ENCODE measurements around the gene BSDC1. TPM values are rescaled to one million over a fixed set of nuclear protein-coding genes. Genes with fewer than 3 reads are reported as not detected.
"Not testable (repeated sequence)": the region's sequence is repeated elsewhere in the genome, so short reads cannot be mapped to it uniquely, and the experiment has no call there.

Gene BSDC1
- total RNA-seq, 1 experiment from 2014 or later: 33.2 TPM

DNA sequence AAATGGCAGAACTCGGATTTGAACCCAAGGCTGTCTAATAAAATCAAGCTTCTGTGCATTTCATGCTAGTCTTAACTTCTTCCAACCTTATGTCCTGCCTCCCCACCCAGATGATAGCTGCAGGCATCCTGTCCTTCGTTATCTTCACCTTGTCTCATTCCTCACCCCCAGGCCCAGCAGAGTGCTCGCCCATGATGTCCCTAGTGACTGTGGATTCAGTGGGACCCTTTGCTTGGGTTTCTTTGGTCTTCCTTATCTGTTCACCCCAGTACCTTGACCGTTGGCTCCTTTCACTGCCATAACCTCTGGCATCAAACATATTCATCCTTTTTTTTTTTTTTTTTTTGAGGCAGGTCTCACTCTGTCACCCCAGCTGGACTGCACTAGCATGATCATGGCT is 5.6 kb upstream of the BSDC1 start:
- no peak overlapping the region for H3K4me3 ChIP-seq (ENCODE audit: low read depth, low read length)
- TF ChIP-seq, protein P1, sequence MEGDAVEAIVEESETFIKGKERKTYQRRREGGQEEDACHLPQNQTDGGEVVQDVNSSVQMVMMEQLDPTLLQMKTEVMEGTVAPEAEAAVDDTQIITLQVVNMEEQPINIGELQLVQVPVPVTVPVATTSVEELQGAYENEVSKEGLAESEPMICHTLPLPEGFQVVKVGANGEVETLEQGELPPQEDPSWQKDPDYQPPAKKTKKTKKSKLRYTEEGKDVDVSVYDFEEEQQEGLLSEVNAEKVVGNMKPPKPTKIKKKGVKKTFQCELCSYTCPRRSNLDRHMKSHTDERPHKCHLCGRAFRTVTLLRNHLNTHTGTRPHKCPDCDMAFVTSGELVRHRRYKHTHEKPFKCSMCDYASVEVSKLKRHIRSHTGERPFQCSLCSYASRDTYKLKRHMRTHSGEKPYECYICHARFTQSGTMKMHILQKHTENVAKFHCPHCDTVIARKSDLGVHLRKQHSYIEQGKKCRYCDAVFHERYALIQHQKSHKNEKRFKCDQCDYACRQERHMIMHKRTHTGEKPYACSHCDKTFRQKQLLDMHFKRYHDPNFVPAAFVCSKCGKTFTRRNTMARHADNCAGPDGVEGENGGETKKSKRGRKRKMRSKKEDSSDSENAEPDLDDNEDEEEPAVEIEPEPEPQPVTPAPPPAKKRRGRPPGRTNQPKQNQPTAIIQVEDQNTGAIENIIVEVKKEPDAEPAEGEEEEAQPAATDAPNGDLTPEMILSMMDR (IDR thresholded peaks at IDR 0.05; ENCODE audit: insufficient read depth in 1 of 2, low read depth in 1 of 2, low read length in 1 of 2, severe bottlenecking in 1 of 2, unreplicated experiment in 1 of 2): no peak
- Mint-ChIP-seq H3K27me3 (ENCODE audit: insufficient read depth, unreplicated experiment) (no peaks in the 10 kb centered on the region), H3K36me3 (ENCODE audit: insufficient read depth, unreplicated experiment) (peaks cover 5% of the 10 kb centered on the region), H3K27ac (ENCODE audit: unreplicated experiment) (no peak overlapping the region), H3K4me1 (ENCODE audit: low read depth, unreplicated experiment) (no peaks in the 10 kb centered on the region), H3K9me3 (ENCODE audit: unreplicated experiment) (no peaks in the 10 kb centered on the region), H3K4me3 (ENCODE audit: unreplicated experiment) (no peak overlapping the region)
- H3K4me1 ChIP-seq: no peaks in the 10 kb centered on the region
- no TSS peak for BruUV-seq (replicated peaks)
- ChIA-PET CTCF (interaction anchor here (0.6 to 1.2 kb wide), 2 partner anchors 46 to 48 kb away, joined by 4 read pairs; no protein-coding TSS in a partner anchor), POLR2A (no interaction called here)
- H3K9me3 ChIP-seq: no peaks in the 10 kb centered on the region
- DNase-seq: no peak
- no peaks in the 10 kb centered on the region for H3K36me3 ChIP-seq (ENCODE audit: control insufficient read depth, insufficient read depth, low read length)
- H3K27me3 ChIP-seq (replicated peaks; ENCODE audit: control insufficient read depth, insufficient read depth, low read length): no peaks in the 10 kb centered on the region
- intact Hi-C loops (cut with micrococcal nuclease; ENCODE audit: unreplicated experiment): loop anchor here (2.0 to 10.0 kb wide), 2 partner anchors 49 to 375 kb away; no protein-coding TSS in a partner anchor

DNA sequence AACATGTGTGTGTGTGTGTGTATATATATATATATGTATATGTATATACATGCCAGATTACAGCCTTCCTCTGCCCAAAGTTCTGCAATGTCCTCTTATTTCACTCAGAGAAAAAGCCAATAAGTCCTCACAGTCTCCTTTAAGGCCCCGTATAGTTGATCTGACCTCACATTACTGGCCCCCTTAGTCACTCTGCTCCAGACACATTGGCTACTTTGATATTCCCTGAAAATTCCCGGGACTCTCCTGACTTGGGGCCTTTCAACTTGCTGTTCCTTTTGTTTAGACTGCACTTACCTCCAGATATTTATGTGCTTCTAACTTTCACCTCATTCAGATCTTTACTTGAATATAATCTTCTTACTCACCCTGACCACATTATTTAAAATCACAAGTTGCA is 4.2 kb upstream of the BSDC1 start:
- Histone ChIP-seq H3K36me3 (ENCODE audit: control insufficient read depth, insufficient read depth, low read length) (no peaks in the 10 kb centered on the region), H3K4me1 (no peaks in the 10 kb centered on the region), H3K9me3 (no peaks in the 10 kb centered on the region), H3K4me3 (ENCODE audit: low read depth, low read length) (no peak overlapping the region), H3K27me3 (replicated peaks; ENCODE audit: control insufficient read depth, insufficient read depth, low read length) (no peaks in the 10 kb centered on the region)
- Mint-ChIP-seq H3K9me3 (ENCODE audit: unreplicated experiment) (no peaks in the 10 kb centered on the region), H3K27ac (ENCODE audit: unreplicated experiment) (no peak overlapping the region), H3K27me3 (ENCODE audit: insufficient read depth, unreplicated experiment) (no peaks in the 10 kb centered on the region), H3K4me3 (ENCODE audit: unreplicated experiment) (no peak overlapping the region), H3K36me3 (ENCODE audit: insufficient read depth, unreplicated experiment) (peaks cover 15% of the 10 kb centered on the region), H3K4me1 (ENCODE audit: low read depth, unreplicated experiment) (no peaks in the 10 kb centered on the region)
- intact Hi-C loops (cut with micrococcal nuclease; ENCODE audit: unreplicated experiment): no loop called here
- no peak for DNase-seq
- ChIA-PET CTCF (interaction anchor here (0.6 to 1.2 kb wide), 2 partner anchors 47 to 253 kb away, joined by 3 to 4 read pairs; partner anchors contain the start of gene RBBP4), POLR2A (no interaction called here)
- no TSS peak for BruUV-seq (replicated peaks)
- TF ChIP-seq, protein P1 (IDR thresholded peaks at IDR 0.05; ENCODE audit: insufficient read depth in 1 of 2, low read depth in 1 of 2, low read length in 1 of 2, severe bottlenecking in 1 of 2, unreplicated experiment in 1 of 2): no peak

DNA sequence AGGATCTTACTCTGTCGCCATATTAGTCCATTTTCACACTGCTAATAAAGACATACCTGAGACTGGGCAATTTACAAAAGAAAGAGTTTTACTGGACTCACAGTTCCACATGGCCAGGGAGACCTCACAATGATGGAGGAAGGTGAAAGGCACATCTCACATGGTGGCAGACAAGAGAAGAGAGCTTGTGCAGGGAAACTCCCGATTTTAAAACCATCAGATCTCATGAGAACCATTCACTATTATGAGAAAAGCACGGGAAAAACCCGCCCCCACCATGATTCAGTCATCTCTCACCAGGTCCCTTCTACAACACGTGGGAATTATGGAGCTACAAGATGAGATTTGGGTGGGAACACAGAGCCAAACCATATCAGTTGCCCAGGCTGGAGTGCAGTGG is 2.3 kb upstream of the BSDC1 start:
- not testable (repeated sequence) for BruUV-seq (replicated peaks); H3K4me1 Mint-ChIP-seq (ENCODE audit: low read depth, unreplicated experiment)

More for the DNA sequence above, 2.3 kb upstream of the BSDC1 start:
- H3K4me1 ChIP-seq; H3K27me3 ChIP-seq (replicated peaks; ENCODE audit: control insufficient read depth, insufficient read depth, low read length); CTCF ChIA-PET; H3K4me3 ChIP-seq (ENCODE audit: low read depth, low read length); intact Hi-C loops (cut with micrococcal nuclease; ENCODE audit: unreplicated experiment); H3K9me3 ChIP-seq; H3K27me3 Mint-ChIP-seq (ENCODE audit: insufficient read depth, unreplicated experiment); DNase-seq; POLR2A ChIA-PET; H3K27ac Mint-ChIP-seq (ENCODE audit: unreplicated experiment); H3K9me3 Mint-ChIP-seq (ENCODE audit: unreplicated experiment); H3K4me3 Mint-ChIP-seq (ENCODE audit: unreplicated experiment); H3K36me3 ChIP-seq (ENCODE audit: control insufficient read depth, insufficient read depth, low read length): not testable (repeated sequence)
- peaks cover 15% of the 10 kb centered on the region for H3K36me3 Mint-ChIP-seq (ENCODE audit: insufficient read depth, unreplicated experiment)
